ENCODE results near the gene WAPL. TPM values are rescaled to one million over a fixed set of nuclear protein-coding genes. Genes with fewer than 3 reads are reported as not detected.

Gene WAPL
- polyA plus RNA-seq, 1 donor, result 36.8 TPM

GRCh38 chr10:86524225-86524962 is 2.8 kb upstream of the WAPL start:
- no peaks in the 10 kb centered on the region for H3K27me3 ChIP-seq (ENCODE audit: control insufficient read depth, insufficient read depth, low read length)
- H3K36me3 ChIP-seq (ENCODE audit: control insufficient read depth, insufficient read depth, low read length), result no peaks in the 10 kb centered on the region
- WGBS (ENCODE audit: insufficient coverage, low lambda C conversion rate), result no CpG with 5 or more reads among the region's 1 CpG
- H3K4me1 ChIP-seq (ENCODE audit: control insufficient read depth, insufficient read depth, low read length), result peaks cover 17% of the 10 kb centered on the region
- no peak overlapping the region for H3K4me3 ChIP-seq (ENCODE audit: low read length)
- no peak for DNase-seq
- H3K27ac ChIP-seq (ENCODE audit: low read length), result no peak overlapping the region
- no peaks in the 10 kb centered on the region for H3K9me3 ChIP-seq (ENCODE audit: control insufficient read depth, low read depth, low read length)

- no peak for DNase-seq
- no peak overlapping the region for H3K27ac ChIP-seq (ENCODE audit: low read length)
- 80% methylated on average over 1 of the region's 1 CpG for WGBS (ENCODE audit: insufficient coverage, low lambda C conversion rate)
- H3K4me3 ChIP-seq (ENCODE audit: low read length), result no peak overlapping the region
- no peaks in the 10 kb centered on the region for H3K36me3 ChIP-seq (ENCODE audit: control insufficient read depth, insufficient read depth, low read length)
- H3K27me3 ChIP-seq (ENCODE audit: control insufficient read depth, insufficient read depth, low read length), result no peaks in the 10 kb centered on the region
- peaks cover 17% of the 10 kb centered on the region for H3K4me1 ChIP-seq (ENCODE audit: control insufficient read depth, insufficient read depth, low read length)
- no peaks in the 10 kb centered on the region for H3K9me3 ChIP-seq (ENCODE audit: control insufficient read depth, low read depth, low read length)
These were observed 1.8 kb upstream of the WAPL start for GRCh38 chr10:86523348-86523747.

GRCh38 chr10:86522510-86522855 is 891 bp upstream of the WAPL start:
- Histone ChIP-seq H3K36me3 (ENCODE audit: control insufficient read depth, insufficient read depth, low read length) (peaks cover 3% of the 10 kb centered on the region), H3K27me3 (ENCODE audit: control insufficient read depth, insufficient read depth, low read length) (no peaks in the 10 kb centered on the region), H3K4me1 (ENCODE audit: control insufficient read depth, insufficient read depth, low read length) (peaks cover 17% of the 10 kb centered on the region), H3K4me3 (ENCODE audit: low read length) (peak overlapping the region; percentile 68), H3K27ac (ENCODE audit: low read length) (no peak overlapping the region), H3K9me3 (ENCODE audit: control insufficient read depth, low read depth, low read length) (no peaks in the 10 kb centered on the region)
- DNase-seq, result no peak
- 0% methylated on average over 1 of the region's 11 CpGs for WGBS (ENCODE audit: insufficient coverage, low lambda C conversion rate)

DNA sequence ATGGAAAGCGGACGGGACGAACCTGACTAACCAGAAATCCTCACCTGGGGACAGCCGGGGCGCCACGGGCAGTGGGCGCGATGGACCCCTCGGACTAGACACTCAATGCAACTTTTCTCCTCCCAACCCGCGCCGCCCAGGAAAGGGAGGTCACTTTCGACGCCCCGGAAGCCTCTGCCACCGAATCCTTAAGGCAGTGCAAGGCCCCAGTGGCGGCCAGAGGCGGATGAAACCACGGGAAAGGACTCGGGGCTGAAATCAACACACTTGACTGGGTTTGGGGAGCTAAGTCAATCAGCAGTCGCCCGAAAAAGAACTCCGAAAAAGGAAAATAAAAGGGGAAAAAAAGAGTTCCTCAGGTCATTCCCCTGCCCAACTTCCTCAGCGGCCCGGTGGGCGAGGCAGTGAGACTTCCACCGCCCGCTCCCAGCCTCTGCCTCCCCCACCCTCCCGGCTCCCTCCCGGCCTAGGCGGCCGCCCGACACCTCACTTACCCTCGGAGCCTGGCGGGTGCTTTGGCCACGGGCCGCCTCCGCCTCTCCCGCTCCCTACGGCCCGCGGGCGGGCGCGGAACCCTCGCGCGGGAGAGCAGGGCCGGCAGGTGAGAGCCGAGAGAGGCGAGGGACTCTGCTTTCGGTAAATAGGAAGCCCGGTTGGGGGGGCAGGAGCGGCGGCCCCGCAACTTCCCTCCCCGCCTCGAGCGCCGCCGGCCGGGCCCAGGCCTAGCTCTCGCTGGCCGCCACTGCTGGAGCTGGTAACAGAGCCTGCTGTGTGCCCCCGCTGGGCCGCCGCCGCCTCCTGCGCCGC is 518 bp downstream of the WAPL start:
- Histone ChIP-seq H3K9me3 (ENCODE audit: control insufficient read depth, low read depth, low read length) (no peaks in the 10 kb centered on the region), H3K4me1 (ENCODE audit: control insufficient read depth, insufficient read depth, low read length) (peaks cover 11% of the 10 kb centered on the region), H3K27me3 (ENCODE audit: control insufficient read depth, insufficient read depth, low read length) (no peaks in the 10 kb centered on the region), H3K4me3 (ENCODE audit: low read length) (peak overlapping the region; percentile 88), H3K36me3 (ENCODE audit: control insufficient read depth, insufficient read depth, low read length) (peaks cover 16% of the 10 kb centered on the region), H3K27ac (ENCODE audit: low read length) (peak overlapping the region; percentile 92)
- DNase-seq, result peak; percentile 25 to 72
- WGBS (ENCODE audit: insufficient coverage, low lambda C conversion rate), result no CpG with 5 or more reads among the region's 70 CpGs

DNA sequence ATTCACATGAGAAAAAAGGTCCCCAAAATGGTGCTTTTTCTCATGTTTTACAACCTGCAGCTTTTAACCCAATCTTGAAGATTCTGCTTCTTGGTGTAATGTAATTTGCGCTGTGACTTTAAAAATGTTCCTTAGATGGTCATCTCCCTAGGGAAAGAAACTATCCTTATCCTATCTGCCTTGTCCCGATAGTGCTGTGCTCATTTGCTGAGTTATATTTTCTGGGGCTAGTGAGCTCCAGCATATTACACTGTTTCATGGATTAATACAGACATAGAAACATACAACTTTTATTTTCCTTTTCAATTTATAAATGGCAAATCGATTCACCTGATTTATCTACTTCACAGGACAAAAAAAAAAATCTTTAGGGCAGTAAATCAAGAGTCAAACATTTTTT is 2.8 kb downstream of the WAPL start:
- H3K27me3 ChIP-seq (ENCODE audit: control insufficient read depth, insufficient read depth, low read length), result no peaks in the 10 kb centered on the region
- no peaks in the 10 kb centered on the region for H3K9me3 ChIP-seq (ENCODE audit: control insufficient read depth, low read depth, low read length)
- DNase-seq, result no peak
- 100% methylated on average over 1 of the region's 3 CpGs for WGBS (ENCODE audit: insufficient coverage, low lambda C conversion rate)
- H3K27ac ChIP-seq (ENCODE audit: low read length), result no peak overlapping the region
- peaks cover 6% of the 10 kb centered on the region for H3K4me1 ChIP-seq (ENCODE audit: control insufficient read depth, insufficient read depth, low read length)
- no peak overlapping the region for H3K4me3 ChIP-seq (ENCODE audit: low read length)
- H3K36me3 ChIP-seq (ENCODE audit: control insufficient read depth, insufficient read depth, low read length), result peaks cover 32% of the 10 kb centered on the region

GRCh38 chr10:86512137-86512536 is 9.5 kb downstream of the WAPL start:
- Histone ChIP-seq H3K36me3 (ENCODE audit: control insufficient read depth, insufficient read depth, low read length) (peaks cover 59% of the 10 kb centered on the region), H3K4me1 (ENCODE audit: control insufficient read depth, insufficient read depth, low read length) (no peaks in the 10 kb centered on the region), H3K4me3 (ENCODE audit: low read length) (no peak overlapping the region), H3K27me3 (ENCODE audit: control insufficient read depth, insufficient read depth, low read length) (no peaks in the 10 kb centered on the region), H3K9me3 (ENCODE audit: control insufficient read depth, low read depth, low read length) (no peaks in the 10 kb centered on the region), H3K27ac (ENCODE audit: low read length) (no peak overlapping the region)
- no peak for DNase-seq
- WGBS (ENCODE audit: insufficient coverage, low lambda C conversion rate), result 67% methylated on average over 1 of the region's 2 CpGs

- WGBS (ENCODE audit: insufficient coverage, low lambda C conversion rate), result 100% methylated on average over 1 of the region's 5 CpGs
- H3K4me1 ChIP-seq (ENCODE audit: control insufficient read depth, insufficient read depth, low read length), result no peaks in the 10 kb centered on the region
- DNase-seq, result no peak
- peaks cover 54% of the 10 kb centered on the region for H3K36me3 ChIP-seq (ENCODE audit: control insufficient read depth, insufficient read depth, low read length)
- no peak overlapping the region for H3K27ac ChIP-seq (ENCODE audit: low read length)
- H3K27me3 ChIP-seq (ENCODE audit: control insufficient read depth, insufficient read depth, low read length), result no peaks in the 10 kb centered on the region
- H3K9me3 ChIP-seq (ENCODE audit: control insufficient read depth, low read depth, low read length), result no peaks in the 10 kb centered on the region
- no peak overlapping the region for H3K4me3 ChIP-seq (ENCODE audit: low read length)
These were observed 10.3 kb downstream of the WAPL start for GRCh38 chr10:86511027-86511865.

- WGBS (ENCODE audit: insufficient coverage, low lambda C conversion rate), result 83% methylated on average over 1 of the region's 3 CpGs
- no peaks in the 10 kb centered on the region for H3K9me3 ChIP-seq (ENCODE audit: control insufficient read depth, low read depth, low read length)
- H3K4me1 ChIP-seq (ENCODE audit: control insufficient read depth, insufficient read depth, low read length), result no peaks in the 10 kb centered on the region
- H3K27me3 ChIP-seq (ENCODE audit: control insufficient read depth, insufficient read depth, low read length), result no peaks in the 10 kb centered on the region
- peaks cover 43% of the 10 kb centered on the region for H3K36me3 ChIP-seq (ENCODE audit: control insufficient read depth, insufficient read depth, low read length)
- H3K4me3 ChIP-seq (ENCODE audit: low read length), result no peak overlapping the region
- no peak for DNase-seq
- no peak overlapping the region for H3K27ac ChIP-seq (ENCODE audit: low read length)
These were observed 12.4 kb downstream of the WAPL start for GRCh38 chr10:86509145-86509544.

DNA sequence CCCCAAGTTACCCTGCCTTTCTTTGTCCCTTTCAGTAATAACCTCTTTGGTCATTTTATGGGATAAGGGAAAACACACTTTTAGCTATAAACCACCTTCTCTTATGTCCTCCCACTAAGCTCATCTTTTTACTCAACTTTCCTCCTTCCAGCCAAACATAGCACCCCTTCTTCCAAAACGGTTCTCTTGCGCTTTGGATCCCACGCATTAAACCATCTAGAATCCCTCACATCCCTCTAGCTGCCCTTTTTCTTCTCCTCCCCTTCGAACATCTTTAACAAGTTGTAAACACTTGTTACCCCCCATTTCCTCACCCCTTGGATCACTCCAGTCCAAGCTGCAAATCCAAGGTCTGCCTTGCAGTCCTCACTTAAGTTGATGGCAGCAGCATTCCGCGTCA is 13.4 kb downstream of the WAPL start:
- H3K36me3 ChIP-seq (ENCODE audit: control insufficient read depth, insufficient read depth, low read length), result peaks cover 42% of the 10 kb centered on the region
- H3K27ac ChIP-seq (ENCODE audit: low read length), result no peak overlapping the region
- no peaks in the 10 kb centered on the region for H3K4me1 ChIP-seq (ENCODE audit: control insufficient read depth, insufficient read depth, low read length)
- WGBS (ENCODE audit: insufficient coverage, low lambda C conversion rate), result 95% methylated on average over 6 of the region's 6 CpGs
- no peaks in the 10 kb centered on the region for H3K27me3 ChIP-seq (ENCODE audit: control insufficient read depth, insufficient read depth, low read length)
- no peak for DNase-seq
- H3K4me3 ChIP-seq (ENCODE audit: low read length), result no peak overlapping the region
- H3K9me3 ChIP-seq (ENCODE audit: control insufficient read depth, low read depth, low read length), result no peaks in the 10 kb centered on the region

DNA sequence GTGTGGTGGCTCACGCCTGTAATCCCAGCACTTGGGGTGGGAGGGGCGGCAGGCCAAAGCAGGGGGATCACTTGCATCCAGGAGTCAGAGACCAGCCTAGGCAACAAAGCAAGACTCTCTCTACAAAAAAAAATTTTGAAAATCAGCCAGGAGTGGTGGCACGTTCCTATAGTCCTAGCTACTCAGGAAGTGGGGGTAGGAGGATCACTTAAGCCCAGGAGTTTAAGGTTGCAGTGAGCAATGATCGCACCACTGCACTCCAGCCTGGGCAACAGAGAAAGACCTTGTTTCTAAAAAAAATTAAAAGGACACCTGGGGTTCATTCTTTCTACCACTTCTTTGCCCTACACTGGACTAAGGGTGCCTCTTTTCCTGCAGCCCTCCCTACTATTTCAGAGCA is 15.1 kb downstream of the WAPL start:
- Histone ChIP-seq H3K36me3 (ENCODE audit: control insufficient read depth, insufficient read depth, low read length) (peaks cover 38% of the 10 kb centered on the region), H3K4me1 (ENCODE audit: control insufficient read depth, insufficient read depth, low read length) (no peaks in the 10 kb centered on the region), H3K9me3 (ENCODE audit: control insufficient read depth, low read depth, low read length) (no peaks in the 10 kb centered on the region), H3K4me3 (ENCODE audit: low read length) (no peak overlapping the region), H3K27ac (ENCODE audit: low read length) (no peak overlapping the region), H3K27me3 (ENCODE audit: control insufficient read depth, insufficient read depth, low read length) (no peaks in the 10 kb centered on the region)
- no peak for DNase-seq
- WGBS (ENCODE audit: insufficient coverage, low lambda C conversion rate), result no CpG with 5 or more reads among the region's 4 CpGs

Data from large intestine (tissue), 3 donors.